ENCODE results near the gene CNIH3. TPM values are rescaled to one million over a fixed set of nuclear protein-coding genes. Genes with fewer than 3 reads are reported as not detected.

Gene CNIH3
- total RNA-seq, 6 donors from 2014 or later, result 0.39 to 4.2 (median 2.1) TPM

DNA sequence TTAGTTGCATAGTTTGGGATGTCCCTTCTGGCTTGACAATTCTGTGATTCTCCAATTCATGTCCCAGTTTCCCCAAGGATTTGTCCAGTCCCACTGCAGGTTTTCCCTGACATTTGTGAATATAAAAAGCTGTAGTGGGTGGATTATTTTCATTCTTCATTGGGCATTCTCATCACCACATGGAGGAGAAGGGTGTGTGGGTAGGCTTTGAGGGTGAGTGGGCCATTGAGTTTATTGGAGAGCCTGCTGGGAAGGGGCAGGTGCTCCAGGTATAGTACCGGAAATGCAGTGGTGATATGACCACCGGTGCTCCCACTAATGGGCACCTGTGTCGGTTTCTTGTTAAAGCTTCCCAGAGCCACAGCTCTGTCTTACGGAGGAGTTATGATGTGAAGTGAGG is 74.5 kb downstream of the CNIH3 start:
- no peak overlapping the region for H3K4me3 ChIP-seq
- no peak for TF ChIP-seq POLR2A (IDR thresholded peaks at IDR 0.05)
- TF ChIP-seq, protein P1, sequence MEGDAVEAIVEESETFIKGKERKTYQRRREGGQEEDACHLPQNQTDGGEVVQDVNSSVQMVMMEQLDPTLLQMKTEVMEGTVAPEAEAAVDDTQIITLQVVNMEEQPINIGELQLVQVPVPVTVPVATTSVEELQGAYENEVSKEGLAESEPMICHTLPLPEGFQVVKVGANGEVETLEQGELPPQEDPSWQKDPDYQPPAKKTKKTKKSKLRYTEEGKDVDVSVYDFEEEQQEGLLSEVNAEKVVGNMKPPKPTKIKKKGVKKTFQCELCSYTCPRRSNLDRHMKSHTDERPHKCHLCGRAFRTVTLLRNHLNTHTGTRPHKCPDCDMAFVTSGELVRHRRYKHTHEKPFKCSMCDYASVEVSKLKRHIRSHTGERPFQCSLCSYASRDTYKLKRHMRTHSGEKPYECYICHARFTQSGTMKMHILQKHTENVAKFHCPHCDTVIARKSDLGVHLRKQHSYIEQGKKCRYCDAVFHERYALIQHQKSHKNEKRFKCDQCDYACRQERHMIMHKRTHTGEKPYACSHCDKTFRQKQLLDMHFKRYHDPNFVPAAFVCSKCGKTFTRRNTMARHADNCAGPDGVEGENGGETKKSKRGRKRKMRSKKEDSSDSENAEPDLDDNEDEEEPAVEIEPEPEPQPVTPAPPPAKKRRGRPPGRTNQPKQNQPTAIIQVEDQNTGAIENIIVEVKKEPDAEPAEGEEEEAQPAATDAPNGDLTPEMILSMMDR (IDR thresholded peaks at IDR 0.05), result no peak
- TF ChIP-seq EP300 (IDR thresholded peaks at IDR 0.05), result no peak
- TF ChIP-seq POLR2AphosphoS5 (IDR thresholded peaks at IDR 0.05), result no peak
- no peaks in the 10 kb centered on the region for H3K9me3 ChIP-seq
- no peaks in the 10 kb centered on the region for H3K4me1 ChIP-seq
- no peak for DNase-seq
- H3K36me3 ChIP-seq, result no peaks in the 10 kb centered on the region
- no peaks in the 10 kb centered on the region for H3K27me3 ChIP-seq
- ATAC-seq (ENCODE audit: low FRiP score in 2 of 2), result no peak
- no peak overlapping the region for H3K27ac ChIP-seq
- 90 to 91% methylated on average over 4 of the region's 4 CpGs for WGBS, 2 donors

DNA sequence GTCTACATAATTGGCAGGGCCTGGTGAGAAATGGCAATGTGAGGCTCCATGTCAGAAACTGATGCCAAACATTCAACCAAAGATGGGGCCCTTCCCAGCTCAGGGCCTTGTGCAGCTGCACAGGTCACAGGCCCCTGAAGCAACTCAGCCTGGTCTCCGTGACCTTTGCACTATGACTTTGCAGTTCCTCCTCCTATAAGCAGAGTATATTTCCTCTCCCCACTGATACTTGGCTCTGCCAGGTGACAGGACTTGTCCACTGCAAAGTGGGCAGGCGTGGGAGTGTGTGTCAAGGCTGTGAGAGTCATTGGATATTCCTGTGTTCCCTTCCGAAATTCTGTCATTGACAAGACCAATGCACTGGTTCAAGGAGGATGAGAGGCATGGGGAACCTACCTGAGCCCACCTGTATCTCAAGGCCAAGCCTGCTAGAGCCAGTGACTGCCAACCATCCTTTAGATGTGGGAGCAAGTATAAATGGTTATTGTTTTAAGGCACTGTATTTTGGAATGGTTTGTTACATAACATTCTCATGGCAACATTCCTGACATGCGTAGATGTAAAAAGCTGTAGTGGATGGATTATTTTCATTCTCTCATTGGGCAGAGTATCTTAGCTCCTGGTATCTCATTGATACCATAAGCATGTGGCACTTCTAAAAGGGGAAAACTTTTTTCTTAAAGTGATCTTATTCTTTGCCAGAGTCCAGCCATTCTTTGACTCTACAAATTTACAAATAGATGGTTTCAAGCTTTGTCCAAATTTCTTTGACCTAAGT is 75.2 kb downstream of the CNIH3 start:
- no peak for TF ChIP-seq POLR2A (IDR thresholded peaks at IDR 0.05)
- TF ChIP-seq POLR2AphosphoS5 (IDR thresholded peaks at IDR 0.05), result no peak
- TF ChIP-seq, protein P1 (IDR thresholded peaks at IDR 0.05), result no peak
- TF ChIP-seq EP300 (IDR thresholded peaks at IDR 0.05), result no peak
- Histone ChIP-seq H3K36me3 (no peaks in the 10 kb centered on the region), H3K27ac (no peak overlapping the region), H3K4me1 (no peaks in the 10 kb centered on the region), H3K9me3 (no peaks in the 10 kb centered on the region), H3K4me3 (no peak overlapping the region), H3K27me3 (no peaks in the 10 kb centered on the region)
- DNase-seq (no peak), ATAC-seq (ENCODE audit: low FRiP score in 2 of 2) (no peak)
- 67 to 73% methylated on average over 4 of the region's 4 CpGs for WGBS, 2 donors

- Histone ChIP-seq H3K27ac (no peak overlapping the region), H3K4me1 (peaks cover 0 to 8% (median 0%) of the 10 kb centered on the region in 4 donors), H3K4me3 (no peak overlapping the region), H3K9me3 (no peaks in the 10 kb centered on the region), H3K27me3 (no peaks in the 10 kb centered on the region), H3K36me3 (no peaks in the 10 kb centered on the region)
- DNase-seq, result no peak
- no peak for ATAC-seq (ENCODE audit: low FRiP score in 2 of 2)
- TF ChIP-seq EP300 (IDR thresholded peaks at IDR 0.05) (no peak), POLR2AphosphoS5 (IDR thresholded peaks at IDR 0.05) (no peak), POLR2A (IDR thresholded peaks at IDR 0.05) (no peak)
- TF ChIP-seq, protein P1 (IDR thresholded peaks at IDR 0.05), result no peak
- 83 to 87% methylated on average over 3 of the region's 3 CpGs for WGBS, 2 donors
These were observed 78.9 kb downstream of the CNIH3 start for GRCh38 chr1:224694969-224695368.

- no peak for ATAC-seq (ENCODE audit: low FRiP score in 2 of 2)
- no peak for TF ChIP-seq POLR2A (IDR thresholded peaks at IDR 0.05)
- TF ChIP-seq, protein P1 (IDR thresholded peaks at IDR 0.05), result no peak
- TF ChIP-seq EP300 (IDR thresholded peaks at IDR 0.05), result no peak
- no peak for TF ChIP-seq POLR2AphosphoS5 (IDR thresholded peaks at IDR 0.05)
- WGBS, 2 donors, result 83 to 88% methylated on average over 2 of the region's 2 CpGs
These were observed 79.9 kb downstream of the CNIH3 start for GRCh38 chr1:224696021-224696420.

More at GRCh38 chr1:224696021-224696420, 79.9 kb downstream of the CNIH3 start:
- no peaks in the 10 kb centered on the region for H3K36me3 ChIP-seq
- DNase-seq, result no peak
- peaks cover 0 to 8% (median 0%) of the 10 kb centered on the region in 4 donors for H3K4me1 ChIP-seq
- no peak overlapping the region for H3K27ac ChIP-seq
- no peak overlapping the region for H3K4me3 ChIP-seq
- H3K9me3 ChIP-seq, result no peaks in the 10 kb centered on the region
- no peaks in the 10 kb centered on the region for H3K27me3 ChIP-seq

Data from upper lobe of left lung (tissue), 6 donors.